Measurements from ENCODE around the gene MRAP2.

MRAP2 gene

GRCh38 chr6:84057908-84058307 lies 24.3 kb downstream of the MRAP2 start:
- no peak for TF ChIP-seq CTCF (IDR thresholded peaks at IDR 0.05; ENCODE audit: low read depth, low read length, missing control alignments)
- in situ Hi-C loops (cut with HindIII; ENCODE audit: low sequenced_read_pairs): no loop called here
- no peak for DNase-seq (ENCODE audit: low read depth)
- no peak overlapping the region for H3K4me3 ChIP-seq (ENCODE audit: low read depth, low read length)

GRCh38 chr6:84059082-84059481 lies 25.5 kb downstream of the MRAP2 start:
- no peak for DNase-seq (ENCODE audit: low read depth)
- no peak overlapping the region for H3K4me3 ChIP-seq (ENCODE audit: low read depth, low read length)
- no peak for TF ChIP-seq CTCF (IDR thresholded peaks at IDR 0.05; ENCODE audit: low read depth, low read length, missing control alignments)
- in situ Hi-C loops (cut with HindIII; ENCODE audit: low sequenced_read_pairs): no loop called here

- no peak overlapping the region for H3K4me3 ChIP-seq (ENCODE audit: low read depth, low read length)
- DNase-seq (ENCODE audit: low read depth): no peak
- in situ Hi-C loops (cut with HindIII; ENCODE audit: low sequenced_read_pairs): no loop called here
- no peak for TF ChIP-seq CTCF (IDR thresholded peaks at IDR 0.05; ENCODE audit: low read depth, low read length, missing control alignments)
Measured at GRCh38 chr6:84061174-84061573, 27.6 kb downstream of the MRAP2 start.

GRCh38 chr6:84061613-84062398 lies 28.2 kb downstream of the MRAP2 start:
- no peak overlapping the region for H3K4me3 ChIP-seq (ENCODE audit: low read depth, low read length)
- no peak for TF ChIP-seq CTCF (IDR thresholded peaks at IDR 0.05; ENCODE audit: low read depth, low read length, missing control alignments)
- DNase-seq (ENCODE audit: low read depth): no peak
- in situ Hi-C loops (cut with HindIII; ENCODE audit: low sequenced_read_pairs): no loop called here

- TF ChIP-seq CTCF (IDR thresholded peaks at IDR 0.05; ENCODE audit: low read depth, low read length, missing control alignments): no peak
- DNase-seq (ENCODE audit: low read depth): no peak
- in situ Hi-C loops (cut with HindIII; ENCODE audit: low sequenced_read_pairs): no loop called here
- H3K4me3 ChIP-seq (ENCODE audit: low read depth, low read length): no peak overlapping the region
Measured at GRCh38 chr6:84062519-84063154, 29.1 kb downstream of the MRAP2 start.

GRCh38 chr6:84065693-84066290 lies 32.2 kb downstream of the MRAP2 start:
- in situ Hi-C loops (cut with HindIII; ENCODE audit: low sequenced_read_pairs): no loop called here
- no peak for TF ChIP-seq CTCF (IDR thresholded peaks at IDR 0.05; ENCODE audit: low read depth, low read length, missing control alignments)
- no peak overlapping the region for H3K4me3 ChIP-seq (ENCODE audit: low read depth, low read length)
- DNase-seq (ENCODE audit: low read depth): no peak

All from astrocyte of the cerebellum (primary cell).